HG02763 (cell line): ENCODE data around the gene ADGRG3.

Experiments used
- ATAC-seq: cut with Tn5 transposase; IDR thresholded peaks from one replicate; pipeline ENCODE4 v1.9.1; 2021; ENCODE audit warnings: mild to moderate bottlenecking, moderate library complexity; ENCODE audit not compliant: unreplicated experiment

The ADGRG3 gene

DNA sequence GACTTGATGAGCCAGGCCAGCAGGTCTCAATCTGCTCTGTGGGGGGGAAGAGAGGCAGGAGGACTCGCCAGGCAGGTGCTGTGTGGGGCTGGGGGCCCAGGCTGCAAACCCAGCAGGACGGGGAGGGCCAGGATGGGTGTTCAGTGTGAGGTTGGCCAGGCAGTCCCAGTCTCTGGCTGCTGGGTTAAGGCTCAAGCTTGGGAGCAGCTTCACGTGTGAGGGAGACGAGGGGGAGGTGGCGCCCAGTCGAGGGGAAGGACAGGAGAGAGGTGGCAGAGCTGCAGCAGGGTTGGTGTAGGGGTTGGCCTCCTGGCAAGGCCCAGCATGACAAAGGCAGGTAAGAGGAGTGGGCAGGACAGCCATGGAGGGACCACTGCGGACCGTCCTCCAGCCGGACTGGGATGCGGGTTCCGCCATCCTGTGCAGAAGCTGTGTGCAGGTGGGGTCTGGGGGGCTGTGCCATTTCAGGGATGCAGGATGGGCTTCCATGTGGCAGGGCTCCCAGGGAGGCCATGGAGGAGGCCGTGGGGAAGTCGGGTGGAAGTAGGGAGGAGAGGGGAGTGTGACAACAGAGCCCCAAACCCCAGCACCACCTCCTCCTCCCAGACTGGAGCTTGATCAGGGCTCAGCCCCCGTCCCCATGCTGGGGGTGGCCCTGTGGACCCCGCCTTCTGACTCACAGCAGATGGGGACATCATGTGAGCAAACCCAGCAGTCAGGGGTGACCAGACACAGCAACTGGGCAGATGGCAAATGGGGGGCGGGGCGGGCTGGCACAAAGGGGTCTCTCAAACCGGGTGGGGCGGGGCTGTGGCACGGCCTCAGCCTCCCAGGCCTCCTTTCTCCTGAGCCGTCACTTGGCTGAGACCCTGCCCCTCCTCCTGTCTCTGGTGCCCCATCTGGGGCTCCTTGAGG is 36.9 kb upstream of the ADGRG3 start:
- no peak for ATAC-seq

- ATAC-seq: no peak
Observed at GRCh38 chr16:57632568-57632967, 35.5 kb upstream of the ADGRG3 start.

- no peak for ATAC-seq
Observed at GRCh38 chr16:57633383-57634064, 34.6 kb upstream of the ADGRG3 start.

DNA sequence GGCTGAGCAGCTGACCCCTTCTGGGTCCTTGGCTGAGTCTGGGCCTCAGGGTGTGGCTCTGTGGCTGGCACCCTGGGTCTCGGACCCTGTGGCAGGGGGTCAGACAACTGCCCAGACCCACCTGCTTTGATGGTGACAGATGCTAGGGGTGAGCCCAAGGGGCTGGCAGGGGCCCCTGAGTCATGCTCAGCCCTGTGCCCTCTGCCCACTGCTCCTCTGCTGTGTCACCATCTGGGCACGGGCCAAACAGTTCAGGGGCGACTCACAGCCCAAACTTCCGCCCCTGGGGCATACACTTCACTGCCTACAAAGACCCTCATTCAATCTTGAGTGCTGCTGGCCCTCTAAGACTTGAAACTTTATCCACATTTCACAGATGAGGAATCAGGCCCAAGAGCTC is 33.9 kb upstream of the ADGRG3 start:
- no peak for ATAC-seq

DNA sequence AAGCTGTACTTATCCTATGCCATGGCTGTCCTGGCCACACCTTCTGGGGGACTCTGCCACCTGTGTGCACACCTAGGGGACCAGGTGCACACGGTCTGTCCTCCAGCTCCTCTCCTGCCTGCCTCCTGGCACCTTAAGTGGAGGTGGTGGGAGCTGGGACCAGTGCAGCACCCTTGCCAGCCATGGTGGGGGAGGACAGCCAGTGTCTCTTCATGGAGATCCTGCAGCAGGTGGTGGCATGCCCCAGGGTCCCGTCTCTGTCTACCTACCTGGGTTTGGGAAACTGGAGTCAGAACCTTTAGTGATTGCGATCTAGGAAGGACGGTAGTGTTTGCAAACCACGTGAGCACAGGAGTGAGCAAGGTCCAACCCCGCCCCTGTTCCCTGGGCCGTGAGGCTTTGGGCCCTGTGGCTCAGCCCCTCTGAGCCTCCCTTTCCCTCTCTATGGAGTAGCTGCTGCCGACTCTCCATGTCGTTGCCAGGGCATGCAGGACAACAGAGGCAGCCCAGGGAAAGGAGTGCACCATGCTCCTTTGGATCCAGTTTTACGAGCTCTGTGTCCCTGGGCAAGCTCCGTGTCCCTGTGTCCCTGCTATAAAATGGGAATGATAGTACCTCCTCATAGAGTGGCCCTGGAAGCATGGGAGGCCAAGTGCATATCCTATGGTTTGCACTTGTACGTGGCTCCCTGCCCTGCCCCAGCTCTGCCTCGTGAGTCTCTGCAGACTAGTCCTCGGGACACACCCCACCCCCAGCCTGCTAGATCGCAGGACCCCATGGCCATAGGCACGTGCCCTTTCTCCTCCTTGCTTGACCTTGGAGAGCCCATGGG is 32.6 kb upstream of the ADGRG3 start:
- no peak for ATAC-seq

- ATAC-seq: no peak
Observed at GRCh38 chr16:57636184-57636583, 31.9 kb upstream of the ADGRG3 start.

GRCh38 chr16:57637020-57637419 is 31.1 kb upstream of the ADGRG3 start:
- no peak for ATAC-seq

GRCh38 chr16:57637424-57637823 is 30.7 kb upstream of the ADGRG3 start:
- ATAC-seq: no peak

- no peak for ATAC-seq
Observed at GRCh38 chr16:57637965-57638364, 30.1 kb upstream of the ADGRG3 start.

GRCh38 chr16:57638381-57638780 is 29.7 kb upstream of the ADGRG3 start:
- no peak for ATAC-seq

DNA sequence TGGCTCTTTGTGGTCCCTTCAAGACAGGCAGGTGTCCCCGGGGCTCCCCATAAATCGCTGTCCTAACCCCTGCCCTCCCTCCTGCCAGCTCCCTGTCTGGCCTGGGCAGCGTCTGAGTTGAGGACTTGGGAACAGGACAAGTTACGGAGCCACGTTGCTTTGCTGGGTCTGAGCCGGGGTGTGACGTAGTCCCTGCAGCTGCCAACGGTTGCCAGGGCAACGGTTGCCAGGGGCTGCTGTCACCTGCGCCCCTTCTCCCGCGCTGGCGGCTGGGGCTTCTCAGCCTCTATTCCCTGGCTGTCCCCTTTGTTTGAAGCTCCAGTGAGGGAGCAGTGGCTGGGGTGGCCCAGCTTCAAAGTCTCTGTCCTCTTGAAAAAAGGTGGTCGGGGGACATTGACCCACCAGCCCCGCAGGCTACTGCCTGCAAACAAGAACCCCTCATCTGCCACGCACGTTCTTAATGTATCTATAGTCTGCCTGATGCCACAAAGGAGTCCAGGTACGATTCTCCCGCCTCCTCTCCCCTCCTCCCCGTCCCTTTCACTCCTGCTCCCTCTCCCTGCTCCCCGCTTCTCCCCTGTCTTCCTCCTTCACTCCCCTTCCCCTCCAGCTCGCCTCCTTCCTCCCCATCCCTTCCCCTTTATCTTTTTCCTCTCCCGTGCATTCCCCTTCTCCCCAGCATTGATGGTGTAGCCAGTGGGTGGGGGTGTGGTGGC is 28.8 kb upstream of the ADGRG3 start:
- no peak for ATAC-seq

- no peak for ATAC-seq
Observed at GRCh38 chr16:57640185-57640584, 27.9 kb upstream of the ADGRG3 start.

GRCh38 chr16:57640612-57641011 is 27.5 kb upstream of the ADGRG3 start:
- no peak for ATAC-seq

DNA sequence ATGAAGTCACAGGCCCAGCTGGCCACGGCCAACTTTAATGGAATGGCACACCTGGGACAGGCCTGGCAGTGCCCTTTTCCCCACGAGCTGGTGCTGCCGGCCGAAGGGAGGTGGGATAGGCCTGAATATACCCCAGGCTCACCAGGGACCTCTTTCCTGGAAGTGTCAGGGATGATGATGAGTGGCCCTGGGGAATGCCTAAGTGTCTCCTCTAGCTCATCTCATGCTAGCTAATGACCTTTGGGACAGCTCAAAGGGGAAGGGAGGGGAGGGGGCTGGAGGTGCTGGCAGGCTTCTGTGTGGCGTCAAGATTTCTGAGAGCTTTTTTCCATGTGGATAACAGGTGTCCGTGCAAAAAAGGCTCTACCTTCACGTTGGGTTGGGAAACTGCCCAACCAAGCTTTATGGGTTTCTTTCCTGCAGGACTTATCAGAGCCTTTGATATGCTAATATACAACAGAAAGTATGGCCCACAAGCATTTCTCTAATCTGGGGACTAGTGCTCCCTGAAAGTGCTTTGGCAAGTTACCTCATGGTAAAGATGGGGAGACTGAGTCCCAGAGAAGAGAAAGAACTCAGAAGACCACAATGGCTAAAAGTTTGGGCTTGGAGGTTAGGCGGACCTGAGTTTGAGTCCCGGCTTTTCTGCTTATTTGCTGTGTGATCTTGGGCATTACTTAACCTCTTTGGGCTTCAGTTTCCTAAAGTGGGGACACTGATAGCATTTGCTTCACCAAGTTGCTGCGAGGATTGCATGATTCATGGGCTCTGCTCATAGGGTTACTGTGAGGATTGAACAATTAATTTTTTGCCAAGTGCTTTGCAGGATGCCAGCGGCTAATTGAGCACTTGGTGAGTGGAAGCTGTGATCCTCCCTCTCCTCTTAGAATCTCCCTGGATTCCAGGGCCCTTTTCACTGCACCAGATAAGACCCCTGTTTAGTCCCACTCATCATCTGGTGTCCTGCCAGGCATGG is 25.7 kb upstream of the ADGRG3 start:
- ATAC-seq: no peak

DNA sequence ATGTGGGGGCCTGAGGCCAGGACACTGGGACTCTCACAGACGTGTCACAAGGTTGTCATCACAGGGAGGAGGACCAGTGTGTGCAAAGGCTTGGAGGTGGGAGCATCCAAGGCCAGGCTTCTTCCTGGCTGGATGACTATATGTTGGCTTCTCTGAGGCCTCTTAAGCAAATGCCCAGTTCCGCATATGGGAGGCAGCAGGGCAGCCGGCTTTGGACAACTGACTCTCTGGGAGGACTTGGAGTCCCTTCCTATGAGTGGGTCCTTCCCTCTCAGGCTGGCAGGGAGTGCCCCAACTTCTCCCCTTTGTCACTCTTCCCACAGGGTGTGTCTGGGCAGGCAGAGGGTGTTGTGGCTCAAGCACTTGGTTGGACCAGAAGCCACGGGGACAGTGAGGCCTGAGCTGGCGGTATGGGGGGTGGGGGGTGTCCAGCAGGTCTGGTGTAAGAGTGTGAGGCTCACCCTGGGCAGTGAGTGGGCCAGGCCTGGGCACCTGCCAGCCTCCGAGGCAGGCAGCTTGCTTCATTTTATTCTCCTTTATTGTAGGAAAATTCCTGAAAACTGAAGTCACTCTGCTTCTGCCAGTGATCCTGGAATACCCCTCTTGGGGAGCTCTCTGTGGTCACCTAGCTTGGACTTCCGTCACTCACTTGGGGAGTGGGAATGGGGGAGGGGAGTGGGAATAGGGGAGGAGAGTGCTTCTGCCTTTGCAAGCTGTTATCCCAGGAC is 24.8 kb upstream of the ADGRG3 start:
- ATAC-seq: no peak

- no peak for ATAC-seq
Observed at GRCh38 chr16:57643910-57644309, 24.2 kb upstream of the ADGRG3 start.

DNA sequence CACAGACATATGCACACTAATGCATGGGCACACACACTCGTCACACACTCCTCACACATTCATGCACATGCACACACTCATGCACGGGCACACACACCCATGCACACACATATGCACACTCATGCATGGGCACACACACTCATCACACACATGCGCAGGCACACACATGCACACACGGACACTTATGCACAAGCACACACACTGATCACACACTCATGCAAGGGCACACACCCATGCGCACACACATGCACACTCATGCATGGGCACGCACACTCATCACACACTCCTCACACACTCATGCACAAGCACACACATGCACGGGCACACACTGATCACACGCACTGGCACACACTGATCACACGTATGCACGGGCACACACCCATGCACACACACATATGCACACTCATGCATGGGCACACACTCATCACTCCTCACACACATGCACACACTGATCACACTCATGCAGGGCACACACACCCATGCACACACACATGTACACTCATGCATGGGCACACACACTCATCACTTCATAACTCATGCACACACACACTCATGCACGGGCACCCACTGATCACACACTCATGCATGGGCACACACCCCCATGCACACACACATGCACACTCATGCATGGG is 23.6 kb upstream of the ADGRG3 start:
- no peak for ATAC-seq

GRCh38 chr16:57645169-57645568 is 22.9 kb upstream of the ADGRG3 start:
- no peak for ATAC-seq
